Natural killer cell (primary cell): ENCODE results near the gene APOOL. TPM values are rescaled to one million over a fixed set of nuclear protein-coding genes. Genes with fewer than 3 reads are reported as not detected.
"Not testable (repeated sequence)": the region's sequence is repeated elsewhere in the genome, so short reads cannot be mapped to it uniquely, and the experiment has no call there.

Source experiments
- ATAC-seq, 3 donors: fragments of 150-1000 bp in 2 of 3; fragments of 200-7000 bp in 1 of 3; cut with Tn5 transposase; 1 replicate in 1 of 3; 2 replicates in 2 of 3; pipeline ENCODE4 v1.10.0; 2021; ENCODE audit warnings: mild to moderate bottlenecking in 2 of 3, moderate library complexity in 2 of 3
- DNase-seq, 2 donors: peaks; one replicate each; pipeline versions ENCODE4 v3.0.0 to v3.0.0-alpha.2; 2013 to 2021; ENCODE audit warnings: mixed read lengths in 1 of 2
- H3K27ac ChIP-seq: one replicate; pipeline ENCODE4 v1.5.1; 2013; ENCODE audit warnings: mild to moderate bottlenecking, low read length
- H3K27me3 ChIP-seq: one replicate; pipeline ENCODE4 v1.6.1; 2013; ENCODE audit warnings: low read length; ENCODE audit not compliant: control insufficient read depth, insufficient read depth
- H3K36me3 ChIP-seq: one replicate; pipeline ENCODE4 v1.6.1; 2013; ENCODE audit warnings: low read length; ENCODE audit not compliant: control insufficient read depth, insufficient read depth
- H3K4me1 ChIP-seq: one replicate; pipeline ENCODE4 v1.6.1; 2013; ENCODE audit warnings: low read length; ENCODE audit not compliant: control insufficient read depth, insufficient read depth
- H3K4me3 ChIP-seq: one replicate; pipeline ENCODE4 v1.5.1; 2013; ENCODE audit warnings: low read length
- H3K9me3 ChIP-seq: one replicate; pipeline ENCODE4 v1.6.1; 2013; ENCODE audit warnings: low read length; ENCODE audit not compliant: control insufficient read depth, insufficient read depth
- H3K27ac Mint-ChIP-seq, 2 donors: one replicate each; pipeline ENCODE4 v1.8.0; 2022; ENCODE audit warnings: mild to moderate bottlenecking in 2 of 2, mixed read lengths in 2 of 2, moderate library complexity in 1 of 2
- H3K27me3 Mint-ChIP-seq, 2 donors: one replicate each; pipeline ENCODE4 v1.8.0; 2022; ENCODE audit warnings: low read depth in 2 of 2, mixed read lengths in 2 of 2
- H3K36me3 Mint-ChIP-seq: one replicate; pipeline ENCODE4 v1.8.0; 2022; ENCODE audit warnings: mixed read lengths
- H3K4me1 Mint-ChIP-seq, 2 donors: one replicate each; pipeline ENCODE4 v1.8.0; 2022; ENCODE audit warnings: mixed read lengths in 2 of 2
- H3K4me3 Mint-ChIP-seq: one replicate; pipeline ENCODE4 v1.8.0; 2022; ENCODE audit warnings: mild to moderate bottlenecking, moderate library complexity, mixed read lengths
- H3K9me3 Mint-ChIP-seq, 2 donors: one replicate each; pipeline ENCODE4 v1.8.0; 2022; ENCODE audit warnings: mixed read lengths in 2 of 2
- WGBS: methylation state at CpG from one replicate; pipeline ENCODE4 v1.1.7; 2013; ENCODE audit warnings: missing lambda C conversion rate; ENCODE audit not compliant: insufficient coverage; 5-methylcytosine and 5-hydroxymethylcytosine counted together
- intact Hi-C: fragments of 100-400 bp; cut with micrococcal nuclease; formaldehyde crosslinking; loops from one replicate; pipeline ENCODE4 v1.14.2; 2022
- total RNA-seq, 4 donors: library from RNA; stranded (reverse); fragments of 120-200 nt in 1 of 4; gene quantifications; one replicate each; pipeline versions ENCODE4 v1.2.3 to v1.2.4, GENCODE V29; 2013 to 2022
- TF ChIP-seq, protein P1 (sequence below): fragments of 200-600 bp; IDR thresholded peaks from one replicate; pipeline ENCODE4 v1.8.0; 2022; ENCODE audit warnings: antibody characterized with exemption

APOOL gene, protein sequence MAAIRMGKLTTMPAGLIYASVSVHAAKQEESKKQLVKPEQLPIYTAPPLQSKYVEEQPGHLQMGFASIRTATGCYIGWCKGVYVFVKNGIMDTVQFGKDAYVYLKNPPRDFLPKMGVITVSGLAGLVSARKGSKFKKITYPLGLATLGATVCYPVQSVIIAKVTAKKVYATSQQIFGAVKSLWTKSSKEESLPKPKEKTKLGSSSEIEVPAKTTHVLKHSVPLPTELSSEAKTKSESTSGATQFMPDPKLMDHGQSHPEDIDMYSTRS
- 10 to 100 TPM in 1 of 3 donors, 1 to 10 TPM in 2; 8.8 to 12.0 (median 9.8) TPM for total RNA-seq
- total RNA-seq (2013), result 8.0 TPM

DNA sequence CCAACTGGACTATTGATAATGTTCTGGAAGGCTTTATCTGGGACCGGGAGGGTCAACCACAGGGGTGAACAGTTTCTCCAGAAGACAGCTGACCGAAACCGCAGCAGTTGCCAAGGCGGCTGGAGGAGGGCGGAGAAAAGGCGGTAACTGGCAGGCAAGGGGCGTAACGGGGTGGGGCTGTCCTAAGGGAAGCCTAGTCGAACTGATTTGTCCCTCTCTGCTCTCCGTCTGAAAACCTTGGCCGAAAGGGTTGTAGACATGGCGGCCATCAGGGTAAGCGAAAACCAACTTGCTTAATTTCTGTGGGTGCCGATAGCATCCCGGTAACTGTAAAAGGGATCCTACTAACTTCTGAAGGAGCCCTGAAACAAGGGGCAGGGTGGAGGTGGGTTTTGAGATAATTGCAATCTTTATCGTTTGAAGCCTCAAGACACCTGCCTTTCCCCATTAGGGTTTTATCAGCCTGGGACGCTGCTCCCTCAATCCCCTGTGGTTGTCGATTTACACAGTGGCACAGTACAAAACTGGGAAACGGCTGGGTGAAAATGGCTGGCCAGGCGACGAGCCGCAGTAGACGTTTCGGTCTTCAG, at the start of gene APOOL:
Gene APOOL (plus strand): TSS at position 223 of the 590 bp plus-strand sequence. CDS start 36 bp downstream, at position 259.
- peak within 1 kb of the TSS; percentile 83 for H3K4me3 Mint-ChIP-seq
- H3K27ac Mint-ChIP-seq, result peak within 1 kb of the TSS; percentile 41 to 81
- Histone ChIP-seq H3K4me3 (peak within 1 kb of the TSS; percentile 88), H3K36me3 (no peaks in the 10 kb centered on the region), H3K27me3 (no peaks in the 10 kb centered on the region), H3K27ac (peak within 1 kb of the TSS; percentile 54), H3K9me3 (no peaks in the 10 kb centered on the region), H3K4me1 (peaks cover 9% of the 10 kb centered on the region)
- peaks cover 0 to 13% of the 10 kb centered on the region in 2 donors for H3K27me3 Mint-ChIP-seq
- WGBS, result under 1% methylated on average over 18 of the region's 24 CpGs
- intact Hi-C loops, result no loop called here
- TF ChIP-seq, protein P1, sequence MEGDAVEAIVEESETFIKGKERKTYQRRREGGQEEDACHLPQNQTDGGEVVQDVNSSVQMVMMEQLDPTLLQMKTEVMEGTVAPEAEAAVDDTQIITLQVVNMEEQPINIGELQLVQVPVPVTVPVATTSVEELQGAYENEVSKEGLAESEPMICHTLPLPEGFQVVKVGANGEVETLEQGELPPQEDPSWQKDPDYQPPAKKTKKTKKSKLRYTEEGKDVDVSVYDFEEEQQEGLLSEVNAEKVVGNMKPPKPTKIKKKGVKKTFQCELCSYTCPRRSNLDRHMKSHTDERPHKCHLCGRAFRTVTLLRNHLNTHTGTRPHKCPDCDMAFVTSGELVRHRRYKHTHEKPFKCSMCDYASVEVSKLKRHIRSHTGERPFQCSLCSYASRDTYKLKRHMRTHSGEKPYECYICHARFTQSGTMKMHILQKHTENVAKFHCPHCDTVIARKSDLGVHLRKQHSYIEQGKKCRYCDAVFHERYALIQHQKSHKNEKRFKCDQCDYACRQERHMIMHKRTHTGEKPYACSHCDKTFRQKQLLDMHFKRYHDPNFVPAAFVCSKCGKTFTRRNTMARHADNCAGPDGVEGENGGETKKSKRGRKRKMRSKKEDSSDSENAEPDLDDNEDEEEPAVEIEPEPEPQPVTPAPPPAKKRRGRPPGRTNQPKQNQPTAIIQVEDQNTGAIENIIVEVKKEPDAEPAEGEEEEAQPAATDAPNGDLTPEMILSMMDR, result no peak
- ATAC-seq (peak; percentile 93 to 98 (median 98)), DNase-seq (peak; percentile 67 to 81)
- H3K36me3 Mint-ChIP-seq, result no peaks in the 10 kb centered on the region
- peaks cover 9 to 39% of the 10 kb centered on the region in 2 donors for H3K4me1 Mint-ChIP-seq
- no peaks in the 10 kb centered on the region for H3K9me3 Mint-ChIP-seq

DNA sequence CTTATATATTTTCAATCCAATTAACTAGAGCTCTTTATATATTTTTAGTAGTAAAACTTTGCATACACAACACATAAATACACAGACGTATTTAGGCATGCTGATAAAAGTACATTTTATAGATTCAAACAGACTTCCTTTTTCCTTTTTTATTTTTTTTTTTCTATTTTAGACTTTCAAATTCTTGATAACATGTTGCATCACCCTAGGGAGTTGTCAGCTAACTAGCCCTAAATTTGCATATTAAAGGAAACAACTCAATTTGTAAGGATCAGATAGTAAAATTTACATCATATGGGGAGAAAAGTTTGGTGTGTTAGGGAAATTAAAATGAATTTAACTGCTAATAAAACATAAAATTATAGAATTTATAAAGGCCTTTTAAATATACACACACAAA, 47.4 kb upstream of the APOOL start:
- no peaks in the 10 kb centered on the region for H3K36me3 ChIP-seq
- ATAC-seq (no peak), DNase-seq (no peak)

DNA sequence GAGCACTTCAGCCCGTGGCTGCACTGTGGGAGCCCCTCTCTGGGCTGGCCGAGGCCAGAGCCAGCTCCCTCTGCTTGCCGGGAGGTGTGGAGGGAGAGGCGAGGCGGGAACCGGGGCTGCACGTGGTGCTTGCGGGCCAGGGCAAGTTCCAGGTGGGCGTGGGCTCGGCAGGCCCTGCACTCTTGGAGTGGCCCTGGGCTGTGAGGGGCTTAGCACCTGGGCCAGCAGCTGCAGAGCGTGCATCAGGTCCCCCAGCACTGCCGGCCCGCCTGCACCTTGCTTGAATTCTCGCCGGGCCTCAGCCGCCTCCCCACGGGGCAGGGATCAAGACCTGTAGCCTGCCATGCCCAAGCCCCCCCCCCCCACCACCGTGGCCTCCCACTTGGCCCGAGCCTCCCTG, 28.9 kb upstream of the APOOL start:
- Mint-ChIP-seq H3K36me3 (no peaks in the 10 kb centered on the region), H3K27me3 (no peaks in the 10 kb centered on the region), H3K9me3 (no peaks in the 10 kb centered on the region), H3K4me1 (no peaks in the 10 kb centered on the region), H3K27ac (no peak overlapping the region), H3K4me3 (no peak overlapping the region)
- TF ChIP-seq, protein P1, result no peak
- Histone ChIP-seq H3K27me3 (no peaks in the 10 kb centered on the region), H3K27ac (no peak overlapping the region), H3K4me3 (no peak overlapping the region), H3K36me3 (no peaks in the 10 kb centered on the region), H3K9me3 (no peaks in the 10 kb centered on the region), H3K4me1 (no peaks in the 10 kb centered on the region)
- WGBS, result 90% methylated on average over 13 of the region's 19 CpGs
- DNase-seq (no peak), ATAC-seq (no peak)
- intact Hi-C loops, result no loop called here

More for the DNA sequence above, 47.4 kb upstream of the APOOL start:
- H3K9me3 Mint-ChIP-seq, result no peaks in the 10 kb centered on the region
- Histone ChIP-seq H3K27ac (no peak overlapping the region), H3K4me3 (no peak overlapping the region), H3K9me3 (no peaks in the 10 kb centered on the region), H3K27me3 (no peaks in the 10 kb centered on the region), H3K4me1 (no peaks in the 10 kb centered on the region)
- no peaks in the 10 kb centered on the region for H3K4me1 Mint-ChIP-seq
- WGBS, result no CpG with 5 or more reads among the region's 1 CpG
- no peaks in the 10 kb centered on the region for H3K27me3 Mint-ChIP-seq
- intact Hi-C loops, result no loop called here
- H3K4me3 Mint-ChIP-seq, result no peak overlapping the region
- no peak overlapping the region for H3K27ac Mint-ChIP-seq
- no peaks in the 10 kb centered on the region for H3K36me3 Mint-ChIP-seq
- TF ChIP-seq, protein P1, result no peak

DNA sequence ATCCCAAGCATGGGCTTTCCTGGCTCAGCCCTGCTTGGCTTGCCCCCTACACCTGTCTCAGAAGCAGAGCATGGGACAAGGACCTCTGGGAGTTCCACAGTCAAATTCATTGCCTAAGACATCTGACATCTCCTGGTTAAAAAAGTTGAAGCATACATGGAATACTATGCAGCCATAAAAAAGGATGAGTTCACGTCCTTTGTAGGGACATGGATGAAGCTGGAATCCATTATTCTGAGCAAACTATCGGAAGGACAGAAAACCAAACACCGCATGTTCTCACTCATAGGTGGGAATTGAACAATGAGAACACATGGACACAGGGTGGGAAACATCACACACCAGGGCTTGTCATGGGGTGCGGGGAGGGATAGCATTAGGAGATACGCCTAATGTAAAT, 11.9 kb upstream of the APOOL start:
- H3K27ac ChIP-seq, intact Hi-C loops, H3K4me1 Mint-ChIP-seq, H3K36me3 ChIP-seq, H3K4me3 Mint-ChIP-seq, H3K36me3 Mint-ChIP-seq, H3K4me1 ChIP-seq, DNase-seq, H3K27ac Mint-ChIP-seq, ATAC-seq, H3K27me3 ChIP-seq, H3K9me3 ChIP-seq, H3K9me3 Mint-ChIP-seq, H3K4me3 ChIP-seq: not testable (repeated sequence)
- H3K27me3 Mint-ChIP-seq, result peaks cover 8 to 18% of the 10 kb centered on the region in 2 donors
- 93% methylated on average over 4 of the region's 5 CpGs for WGBS
